Endothelial cell of umbilical vein (primary cell): ENCODE data around the gene ATP13A4. TPM values are rescaled to one million over a fixed set of nuclear protein-coding genes. Genes with fewer than 3 reads are reported as not detected.

Experiments
- BruUV-seq: library from RNA; stranded (reverse); fragments of 400-500 nt; replicated peaks from 2 replicates; lab custom pipeline; 2021; lab: Mats Ljungman, UMichigan
- CTCF ChIA-PET: fragments of 300-600, 350-600 bp; sonication (Branson Sonifier 250); formaldehyde crosslinking; loops from one replicate; lab custom pipeline; 2021; ENCODE audit warnings: antibody characterized with exemption, inconsistent platforms; lab: Charles Lee
- POLR2A ChIA-PET: fragments of 300-600, 350-600 bp; sonication (Branson Sonifier 250); formaldehyde crosslinking; loops from one replicate; lab custom pipeline; 2021; ENCODE audit warnings: antibody characterized with exemption, inconsistent platforms; lab: Charles Lee
- DNase-seq: peaks from one replicate; pipeline ENCODE4 v3.0.0-alpha.2; 2011; ENCODE audit warnings: low read depth, low spot score
- FAIRE-seq: peaks from 2 replicates; lab custom pipeline; 2011; peaks lifted over from hg19 to GRCh38; lab: Jason Lieb, UNC
- H2AFZ ChIP-seq: 2 replicates; pipeline ENCODE4 v1.6.0; 2012; ENCODE audit warnings: low read depth, low read length, control low read depth, inconsistent platforms
- H3K27ac ChIP-seq: 2 replicates; pipeline ENCODE4 v1.5.1; 2011; ENCODE audit warnings: low read depth, mild to moderate bottlenecking, control low read depth, low read length, moderate library complexity; ENCODE audit not compliant: insufficient read depth
- H3K27me3 ChIP-seq, 2 experiments: 2 replicates each; pipeline versions ENCODE4 v1.6.0 to v1.6.1; 2011; ENCODE audit warnings: low read length in 2 of 2, mixed read lengths in 1 of 2; ENCODE audit not compliant: control insufficient read depth in 2 of 2, insufficient read depth in 2 of 2
- H3K36me3 ChIP-seq, 2 experiments: 2 replicates in 1 of 2; 3 replicates in 1 of 2; pipeline ENCODE4 v1.5.1; 2011; ENCODE audit warnings: low read length in 2 of 2, mild to moderate bottlenecking in 1 of 2, moderate library complexity in 1 of 2; ENCODE audit not compliant: control insufficient read depth in 2 of 2, insufficient read depth in 2 of 2; ENCODE audit errors: extremely low read depth in 1 of 2
- H3K4me1 ChIP-seq: 3 replicates; pipeline ENCODE4 v1.5.1; 2011; ENCODE audit warnings: mild to moderate bottlenecking, low read length; ENCODE audit not compliant: control insufficient read depth, insufficient read depth; ENCODE audit errors: extremely low read depth
- H3K4me2 ChIP-seq: 2 replicates; pipeline ENCODE4 v1.6.1; 2011; ENCODE audit warnings: low read length, control low read depth, mixed read lengths; ENCODE audit not compliant: insufficient read depth
- H3K4me3 ChIP-seq, 3 experiments: fragments of 200-600 bp in 1 of 3; sonication (generic), shearing (Covaris generic) in 1 of 3; replicated peaks in 1 of 3; 2 replicates each; pipeline ENCODE4 v1.5.1; 2011 to 2016; ENCODE audit warnings: control low read depth in 3 of 3, low read length in 3 of 3, mild to moderate bottlenecking in 2 of 3, inconsistent platforms in 1 of 3, low read depth in 1 of 3, moderate library complexity in 1 of 3; ENCODE audit not compliant: insufficient read depth in 1 of 3
- H3K79me2 ChIP-seq: 2 replicates; pipeline ENCODE4 v1.6.0; 2012; ENCODE audit warnings: low read length, inconsistent platforms; ENCODE audit not compliant: control insufficient read depth, insufficient read depth
- H3K9ac ChIP-seq: replicated peaks from 2 replicates; pipeline ENCODE3; 2011; ENCODE audit warnings: low read length, control low read depth; ENCODE audit not compliant: insufficient read depth; ENCODE audit errors: extremely low read depth
- H3K9me1 ChIP-seq: replicated peaks from 3 replicates; pipeline ENCODE4 v1.6.0; 2011; ENCODE audit warnings: mild to moderate bottlenecking, low read length; ENCODE audit not compliant: control insufficient read depth, insufficient read depth; ENCODE audit errors: extremely low read depth
- H3K9me3 ChIP-seq: replicated peaks from 2 replicates; pipeline ENCODE4 v1.5.1; 2012; ENCODE audit warnings: low read length, inconsistent platforms; ENCODE audit not compliant: control insufficient read depth, insufficient read depth
- H4K20me1 ChIP-seq: replicated peaks from 2 replicates; pipeline ENCODE3; 2011; ENCODE audit warnings: mild to moderate bottlenecking, low read length; ENCODE audit not compliant: control insufficient read depth, insufficient read depth; ENCODE audit errors: extremely low read depth
- EZH2 ChIP-seq: IDR thresholded peaks from 2 replicates; pipeline ENCODE4 v1.6.1; 2012; ENCODE audit warnings: borderline replicate concordance, low read depth, mild to moderate bottlenecking, moderate library complexity, low read length, inconsistent platforms; ENCODE audit not compliant: severe bottlenecking
- FOS ChIP-seq: IDR thresholded peaks from 2 replicates; pipeline ENCODE4 v1.6.1; 2011; ENCODE audit warnings: mild to moderate bottlenecking, low read length, moderate library complexity, borderline replicate concordance; ENCODE audit not compliant: insufficient read depth
- GATA2 ChIP-seq: IDR thresholded peaks from 2 replicates; pipeline ENCODE4 v1.7.0; 2011; ENCODE audit warnings: low read depth, mild to moderate bottlenecking, moderate library complexity, mixed read lengths, low read length; ENCODE audit not compliant: insufficient read length, insufficient read depth
- JUN ChIP-seq: IDR thresholded peaks from 2 replicates; pipeline ENCODE4 v1.6.1; 2011; ENCODE audit warnings: borderline replicate concordance, low read depth; ENCODE audit not compliant: insufficient read length, insufficient read depth
- MYC ChIP-seq: IDR thresholded peaks from one replicate; pipeline ENCODE4 v1.6.1; 2011; ENCODE audit warnings: mild to moderate bottlenecking, low read depth, low read length
- POLR2A ChIP-seq: IDR thresholded peaks from 2 replicates; pipeline ENCODE4 v1.6.1; 2012; ENCODE audit warnings: low read depth, mild to moderate bottlenecking, control low read depth, low read length
- POLR2AphosphoS5 ChIP-seq: IDR thresholded peaks from 2 replicates; pipeline ENCODE4 v1.6.1; 2012; ENCODE audit warnings: low read depth, mild to moderate bottlenecking, control low read depth, low read length, moderate library complexity; ENCODE audit not compliant: insufficient read depth
- dilution Hi-C: fragments of 300-500 bp; cut with MboI; formaldehyde crosslinking; loops from one replicate; pipeline ENCODE4 v1.15.0; 2019; ENCODE audit warnings: low sequenced_read_pairs; ENCODE audit not compliant: extremely low pct_ligation_motif_present
- intact Hi-C: fragments of 100-400 bp; cut with micrococcal nuclease; formaldehyde crosslinking; loops from one replicate; pipeline ENCODE4 v1.10.0; 2022
- polyA plus RNA-seq, 4 experiments: library from polyadenylated mRNA; depleted of rRNA in 3 of 4; stranded (reverse) in 3 of 4; unstranded in 1 of 4; fragments of >200 nt; gene quantifications; 2 replicates each; pipeline versions ENCODE4 v1.2.1 to v1.2.3, GENCODE V29; 2011 to 2012; ENCODE audit warnings: missing spikeins in 1 of 4
- total RNA-seq: library from RNA; stranded (reverse); gene quantifications from 2 replicates; pipeline ENCODE4 v1.2.3, GENCODE V29; 2021
- TF ChIP-seq, protein P1 (sequence below), 2 donors: IDR thresholded peaks; 1 replicate in 1 of 2; 2 replicates in 1 of 2; pipeline ENCODE4 v1.5.1; 2011; ENCODE audit warnings: low read length in 2 of 2, mild to moderate bottlenecking in 2 of 2, moderate library complexity in 2 of 2, control low read depth in 1 of 2, inconsistent platforms in 1 of 2, low read depth in 1 of 2; ENCODE audit not compliant: insufficient read depth in 1 of 2; ENCODE audit errors: extremely low read depth in 1 of 2
- TF ChIP-seq, protein P2 (sequence below): IDR thresholded peaks from 2 replicates; pipeline ENCODE4 v1.6.1; 2011; ENCODE audit not compliant: insufficient read depth, insufficient read length

The ATP13A4 gene
- total and polyA plus RNA-seq, 2 donors (not counting 3 experiments of a cell fraction or from before 2014, with no cell fraction given) = not detected

DNA sequence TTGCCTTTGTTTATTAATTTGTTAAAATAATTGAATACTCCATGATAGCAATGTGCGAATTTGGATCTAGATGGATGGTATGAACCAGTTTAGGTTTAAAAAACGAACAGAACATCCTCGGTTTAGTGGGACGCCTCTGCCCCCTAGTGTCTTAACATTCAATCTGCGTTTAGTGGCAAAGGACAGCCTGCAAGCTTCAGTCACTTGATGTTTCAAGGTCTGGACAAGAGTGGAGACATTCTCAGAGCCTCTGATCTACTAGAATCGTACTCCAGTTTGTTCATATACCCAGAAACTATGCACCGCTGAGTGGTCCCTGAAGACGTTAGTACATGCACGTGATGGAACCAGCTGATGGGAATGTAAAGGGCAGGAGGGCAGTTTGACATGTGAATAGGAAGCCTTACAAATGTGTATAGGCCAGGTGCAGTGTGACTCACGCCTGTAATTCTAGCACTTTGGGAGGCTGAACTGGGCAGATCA lies 17.8 kb upstream of the ATP13A4 start:
- BruUV-seq = no TSS peak
- Histone ChIP-seq H3K27ac (no peak overlapping the region), H3K9me3 (no peaks in the 10 kb centered on the region), H3K79me2 (no peaks in the 10 kb centered on the region), H2AFZ (no peak overlapping the region), H3K4me1 (no peaks in the 10 kb centered on the region), H3K4me2 (no peak overlapping the region), H3K9me1 (no peaks in the 10 kb centered on the region), H3K9ac (no peak overlapping the region), H3K4me3 (no peak overlapping the region), H4K20me1 (no peaks in the 10 kb centered on the region), H3K27me3 (peaks cover 1 to 3% of the 10 kb centered on the region in 2 experiments), H3K36me3 (no peaks in the 10 kb centered on the region)
- no peak for TF ChIP-seq EZH2
- TF ChIP-seq, protein P1, sequence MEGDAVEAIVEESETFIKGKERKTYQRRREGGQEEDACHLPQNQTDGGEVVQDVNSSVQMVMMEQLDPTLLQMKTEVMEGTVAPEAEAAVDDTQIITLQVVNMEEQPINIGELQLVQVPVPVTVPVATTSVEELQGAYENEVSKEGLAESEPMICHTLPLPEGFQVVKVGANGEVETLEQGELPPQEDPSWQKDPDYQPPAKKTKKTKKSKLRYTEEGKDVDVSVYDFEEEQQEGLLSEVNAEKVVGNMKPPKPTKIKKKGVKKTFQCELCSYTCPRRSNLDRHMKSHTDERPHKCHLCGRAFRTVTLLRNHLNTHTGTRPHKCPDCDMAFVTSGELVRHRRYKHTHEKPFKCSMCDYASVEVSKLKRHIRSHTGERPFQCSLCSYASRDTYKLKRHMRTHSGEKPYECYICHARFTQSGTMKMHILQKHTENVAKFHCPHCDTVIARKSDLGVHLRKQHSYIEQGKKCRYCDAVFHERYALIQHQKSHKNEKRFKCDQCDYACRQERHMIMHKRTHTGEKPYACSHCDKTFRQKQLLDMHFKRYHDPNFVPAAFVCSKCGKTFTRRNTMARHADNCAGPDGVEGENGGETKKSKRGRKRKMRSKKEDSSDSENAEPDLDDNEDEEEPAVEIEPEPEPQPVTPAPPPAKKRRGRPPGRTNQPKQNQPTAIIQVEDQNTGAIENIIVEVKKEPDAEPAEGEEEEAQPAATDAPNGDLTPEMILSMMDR (IDR thresholded peaks at IDR 0.05; ENCODE audit: extremely low read depth in 1 of 2, insufficient read depth in 1 of 2, low read depth in 1 of 2, low read length in 2 of 2) = peak; percentile 76 to 77
- CTCF ChIA-PET = interaction anchor here (0.6 to 6.7 kb wide), 34 partner anchors 9 to 1105 kb away, joined by 3 to 188 read pairs (median 4); partner anchors contain the start of gene MB21D2
- FAIRE-seq (peak; percentile 93), DNase-seq (peak; percentile 69)
- dilution Hi-C loops (no loop called here), intact Hi-C loops (loop anchor here (1.0 to 2.0 kb wide), 9 partner anchors 111 to 1105 kb away; no protein-coding TSS in a partner anchor)
- POLR2A ChIA-PET = interaction anchor here (0.5 kb wide), 1 partner anchor 1011 kb away, joined by 3 read pairs; no protein-coding TSS in a partner anchor

DNA sequence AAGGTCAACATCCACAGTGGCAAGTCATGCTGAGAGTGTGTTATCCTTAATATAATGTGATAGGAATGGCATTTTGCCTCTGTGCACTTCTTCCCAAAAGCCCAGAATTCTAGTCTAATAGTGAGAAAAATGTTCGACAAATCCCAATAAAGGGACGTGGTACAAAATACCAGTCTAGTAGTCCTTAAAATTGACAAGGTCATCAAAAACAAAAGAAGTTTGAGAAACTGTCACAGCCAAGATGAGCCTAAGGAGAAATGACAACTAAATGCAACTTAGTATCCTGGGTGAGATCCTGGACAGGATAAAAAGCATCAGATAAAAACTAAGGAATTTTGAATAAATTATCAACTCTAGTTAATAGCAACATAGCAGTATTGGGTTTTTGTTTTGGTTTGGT lies 14.4 kb upstream of the ATP13A4 start:
- Histone ChIP-seq H3K9ac (no peak overlapping the region), H3K36me3 (no peaks in the 10 kb centered on the region), H3K4me1 (no peaks in the 10 kb centered on the region), H3K9me3 (no peaks in the 10 kb centered on the region), H2AFZ (no peak overlapping the region), H3K4me2 (no peak overlapping the region), H3K27ac (no peak overlapping the region), H3K9me1 (no peaks in the 10 kb centered on the region), H3K27me3 (peaks cover 0 to 1% of the 10 kb centered on the region in 2 experiments), H4K20me1 (no peaks in the 10 kb centered on the region), H3K79me2 (no peaks in the 10 kb centered on the region), H3K4me3 (no peak overlapping the region)
- BruUV-seq = no TSS peak
- no peak for FAIRE-seq
- no peak for DNase-seq
- intact Hi-C loops (no loop called here), dilution Hi-C loops (no loop called here)
- ChIA-PET CTCF (interaction anchor here (6.7 kb wide), 1 partner anchor 754 kb away, joined by 188 read pairs; no protein-coding TSS in a partner anchor), POLR2A (no interaction called here)
- TF ChIP-seq POLR2AphosphoS5 (no peak), POLR2A (no peak), MYC (no peak), FOS (no peak), GATA2 (no peak), EZH2 (no peak), JUN (no peak)
- TF ChIP-seq, protein P1 (IDR thresholded peaks at IDR 0.05; ENCODE audit: extremely low read depth in 1 of 2, insufficient read depth in 1 of 2, low read depth in 1 of 2, low read length in 2 of 2) = no peak
- TF ChIP-seq, protein P2, sequence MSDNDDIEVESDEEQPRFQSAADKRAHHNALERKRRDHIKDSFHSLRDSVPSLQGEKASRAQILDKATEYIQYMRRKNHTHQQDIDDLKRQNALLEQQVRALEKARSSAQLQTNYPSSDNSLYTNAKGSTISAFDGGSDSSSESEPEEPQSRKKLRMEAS = no peak
